Hematopoietic multipotent progenitor cell treated with erythropoietin and hydrocortisone succinate and interleukin-3 and kit ligand, for 17 days (in vitro differentiated cells): ENCODE measurements around the gene FN1.

ENCODE experiments used
- DNase-seq: peaks from one replicate; pipeline ENCODE4 v3.0.0-alpha.2; 2015; ENCODE audit warnings: low spot score

Gene FN1

GRCh38 chr2:215364157-215365155 lies 71.4 kb downstream of the FN1 start:
- no peak for DNase-seq

GRCh38 chr2:215363461-215364156 lies 72.3 kb downstream of the FN1 start:
- DNase-seq = no peak

- DNase-seq = no peak
These were observed 72.8 kb downstream of the FN1 start for GRCh38 chr2:215363039-215363438.

- no peak for DNase-seq
These were observed 73.3 kb downstream of the FN1 start for GRCh38 chr2:215362562-215362904.

GRCh38 chr2:215361876-215362561 lies 73.8 kb downstream of the FN1 start:
- no peak for DNase-seq

GRCh38 chr2:215361211-215361875 lies 74.5 kb downstream of the FN1 start:
- no peak for DNase-seq

GRCh38 chr2:215360596-215360995 lies 75.3 kb downstream of the FN1 start:
- no peak for DNase-seq

- peak; percentile 21 for DNase-seq
These were observed 75.8 kb downstream of the FN1 start for GRCh38 chr2:215360059-215360458.

- DNase-seq = no peak
These were observed 76.3 kb downstream of the FN1 start for GRCh38 chr2:215359576-215359922.

- DNase-seq = no peak
These were observed 76.8 kb downstream of the FN1 start for GRCh38 chr2:215358891-215359575.

- no peak for DNase-seq
These were observed 77.5 kb downstream of the FN1 start for GRCh38 chr2:215358312-215358845.

GRCh38 chr2:215357660-215358059 lies 78.2 kb downstream of the FN1 start:
- DNase-seq = no peak

GRCh38 chr2:215356948-215357461 lies 78.9 kb downstream of the FN1 start:
- no peak for DNase-seq

GRCh38 chr2:215356334-215356947 lies 79.4 kb downstream of the FN1 start:
- DNase-seq = no peak

- no peak for DNase-seq
These were observed 80.1 kb downstream of the FN1 start for GRCh38 chr2:215355801-215356200.

- DNase-seq = no peak
These were observed 80.8 kb downstream of the FN1 start for GRCh38 chr2:215354771-215355695.

- DNase-seq = no peak
These were observed 83.3 kb downstream of the FN1 start for GRCh38 chr2:215352602-215353001.

GRCh38 chr2:215347878-215348277 lies 88.0 kb downstream of the FN1 start:
- DNase-seq = no peak

- no peak for DNase-seq
These were observed 96.8 kb downstream of the FN1 start for GRCh38 chr2:215338883-215339679.
